Stimulated activated CD4-positive, alpha-beta T cell treated with anti-CD3 and anti-CD28 coated beads, Interleukin-4, amount 100 ng/mL, for 1 hour (primary cell): ENCODE data around the gene FOXP1.
A peak's percentile ranks its signal among the peaks of the same experiment; 100 is the strongest.

ENCODE experiments used
- DNase-seq: peaks from one replicate; pipeline ENCODE4 v3.0.0-alpha.2; 2020

FOXP1 gene

GRCh38 chr3:71478568-71478967, 105.0 kb downstream of the FOXP1 start:
- DNase-seq: peak; percentile 68

GRCh38 chr3:71476950-71477349, 106.6 kb downstream of the FOXP1 start:
- DNase-seq: no peak

- DNase-seq: no peak
These were observed 114.4 kb downstream of the FOXP1 start for GRCh38 chr3:71469138-71469435.

- DNase-seq: no peak
These were observed 115.0 kb downstream of the FOXP1 start for GRCh38 chr3:71468311-71469137.

GRCh38 chr3:71466483-71466882, 117.0 kb downstream of the FOXP1 start:
- no peak for DNase-seq

GRCh38 chr3:71465371-71466036, 118.0 kb downstream of the FOXP1 start:
- DNase-seq: no peak

- DNase-seq: no peak
These were observed 118.9 kb downstream of the FOXP1 start for GRCh38 chr3:71464613-71465012.

GRCh38 chr3:71463617-71464016, 119.9 kb downstream of the FOXP1 start:
- DNase-seq: no peak

- DNase-seq: no peak
These were observed 120.9 kb downstream of the FOXP1 start for GRCh38 chr3:71462586-71462985.

GRCh38 chr3:71461749-71462483, 121.6 kb downstream of the FOXP1 start:
- DNase-seq: no peak

GRCh38 chr3:71461114-71461513, 122.4 kb downstream of the FOXP1 start:
- DNase-seq: no peak

- no peak for DNase-seq
These were observed 124.6 kb downstream of the FOXP1 start for GRCh38 chr3:71458895-71459294.

- DNase-seq: no peak
These were observed 126.7 kb downstream of the FOXP1 start for GRCh38 chr3:71456826-71457225.

GRCh38 chr3:71456156-71456555, 127.4 kb downstream of the FOXP1 start:
- no peak for DNase-seq

- DNase-seq: no peak
These were observed 128.8 kb downstream of the FOXP1 start for GRCh38 chr3:71454512-71455403.

- no peak for DNase-seq
These were observed 129.6 kb downstream of the FOXP1 start for GRCh38 chr3:71453822-71454511.

GRCh38 chr3:71453319-71453718, 130.2 kb downstream of the FOXP1 start:
- DNase-seq: no peak

- DNase-seq: no peak
These were observed 131.7 kb downstream of the FOXP1 start for GRCh38 chr3:71451812-71452211.

GRCh38 chr3:71451060-71451459, 132.5 kb downstream of the FOXP1 start:
- no peak for DNase-seq

- no peak for DNase-seq
These were observed 133.4 kb downstream of the FOXP1 start for GRCh38 chr3:71450162-71450561.

GRCh38 chr3:71447803-71448202, 135.7 kb downstream of the FOXP1 start:
- no peak for DNase-seq

GRCh38 chr3:71447197-71447596, 136.3 kb downstream of the FOXP1 start:
- DNase-seq: no peak
